Measurements from ENCODE around the gene LAMTOR1. TPM values are rescaled to one million over a fixed set of nuclear protein-coding genes. Genes with fewer than 3 reads are reported as not detected.

The LAMTOR1 gene
- total and polyA plus RNA-seq, 4 experiments from 2014 or later = 66.8 to 105 (median 73.0) TPM

Small RNAs within 50 kb of the gene (microRNA-seq; reads per million reads assigned to microRNA genes)
- not detected for gene MIR3165 (ENCODE audit: borderline microRNAs expressed, borderline number of aligned reads, borderline replicate concordance)

Other genes starting within 250 kb of the LAMTOR1 start
- not detected for gene DEFB131B, start 224.8 kb downstream of the LAMTOR1 start, total RNA-seq
- gene DEFB131B, start 224.8 kb downstream of the LAMTOR1 start, polyA plus RNA-seq = not detected
- 10 to 100 TPM; 25.3 to 26.2 TPM for gene XNDC1N, start 174.7 kb downstream of the LAMTOR1 start, total RNA-seq
- 1 to 10 TPM; 4.3 to 4.6 TPM for gene XNDC1N, start 174.7 kb downstream of the LAMTOR1 start, polyA plus RNA-seq
- gene RNF121, start 174.3 kb downstream of the LAMTOR1 start, total RNA-seq = 10 to 100 TPM; 28.0 to 33.0 TPM
- 1 to 10 TPM; 7.5 to 8.2 TPM for gene RNF121, start 174.3 kb downstream of the LAMTOR1 start, polyA plus RNA-seq
- 10 to 100 TPM; 21.4 to 26.2 TPM for gene IL18BP, start 104.4 kb downstream of the LAMTOR1 start, total RNA-seq
- 10 to 100 TPM; 13.8 to 19.7 TPM for gene IL18BP, start 104.4 kb downstream of the LAMTOR1 start, polyA plus RNA-seq
- gene NUMA1, start 22.8 kb downstream of the LAMTOR1 start, total RNA-seq = 100 to 1,000 TPM; 376 to 380 TPM
- 100 to 1,000 TPM in 1 of 2 donors, 1 to 10 TPM in 1; 4.0 to 100 TPM for gene NUMA1, start 22.8 kb downstream of the LAMTOR1 start, polyA plus RNA-seq
- 1 to 10 TPM; 4.2 to 4.5 TPM for gene LRRC51, start 22.4 kb downstream of the LAMTOR1 start, total RNA-seq
- 1 to 10 TPM; 4.0 to 5.3 TPM for gene LRRC51, start 22.4 kb downstream of the LAMTOR1 start, polyA plus RNA-seq
- not detected for gene TOMT, start 2.6 kb upstream of the LAMTOR1 start, total RNA-seq
- not detected for gene TOMT, start 2.6 kb upstream of the LAMTOR1 start, polyA plus RNA-seq
- gene ANAPC15, start 9.4 kb upstream of the LAMTOR1 start, total RNA-seq = 10 to 100 TPM; 38.6 to 40.2 TPM
- 100 to 1,000 TPM in 1 of 2 donors, 10 to 100 TPM in 1; 84.5 to 105 TPM for gene ANAPC15, start 9.4 kb upstream of the LAMTOR1 start, polyA plus RNA-seq
- not detected for gene FOLR3, start 32.4 kb upstream of the LAMTOR1 start, total RNA-seq
- not detected for gene FOLR3, start 32.4 kb upstream of the LAMTOR1 start, polyA plus RNA-seq
- not detected for gene FOLR1, start 88.8 kb upstream of the LAMTOR1 start, total RNA-seq
- gene FOLR1, start 88.8 kb upstream of the LAMTOR1 start, polyA plus RNA-seq = not detected
- not detected for gene FOLR2, start 113.5 kb upstream of the LAMTOR1 start, total RNA-seq
- not detected for gene FOLR2, start 113.5 kb upstream of the LAMTOR1 start, polyA plus RNA-seq
- 100 to 1,000 TPM; 145 to 152 TPM for gene INPPL1, start 121.5 kb upstream of the LAMTOR1 start, total RNA-seq
- 10 to 100 TPM in 1 of 2 donors, 1 to 10 TPM in 1; 4.0 to 10.2 TPM for gene INPPL1, start 121.5 kb upstream of the LAMTOR1 start, polyA plus RNA-seq
- gene PHOX2A, start 140.9 kb upstream of the LAMTOR1 start, total RNA-seq = not detected
- not detected for gene PHOX2A, start 140.9 kb upstream of the LAMTOR1 start, polyA plus RNA-seq

Data from CD4-positive, alpha-beta memory T cell (primary cell).